ENCODE measurements around the gene HBM. TPM values are rescaled to one million over a fixed set of nuclear protein-coding genes. Genes with fewer than 3 reads are reported as not detected.
"Not testable (repeated sequence)": the region's sequence is repeated elsewhere in the genome, so short reads cannot be mapped to it uniquely, and the experiment has no call there.

The HBM gene
- total RNA-seq, 1 experiment from 2014 or later: not detected

DNA sequence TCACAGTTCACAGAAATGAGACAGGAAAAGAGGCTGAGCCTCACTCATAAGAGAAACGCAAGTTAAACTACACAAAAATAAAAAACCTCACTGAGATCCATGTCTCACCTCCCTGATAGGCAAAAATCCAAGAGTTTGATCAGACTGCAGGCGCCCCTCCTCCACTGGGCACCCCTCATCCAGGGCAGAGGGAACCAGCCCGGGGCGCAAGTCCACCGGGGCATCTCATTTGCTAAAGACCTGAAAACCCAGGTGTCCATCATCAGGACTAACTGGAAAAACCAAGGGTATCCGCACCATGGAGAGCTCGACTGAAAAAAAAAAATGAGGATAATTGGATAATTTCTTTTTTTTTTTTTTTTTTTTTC, 10.8 kb upstream of the HBM start:
- DNase-seq: peak; percentile 48
- Histone ChIP-seq H3K4me3 (ENCODE audit: insufficient read depth, low read depth, low read length) (no peak overlapping the region), H3K27me3 (ENCODE audit: control insufficient read depth, insufficient read depth, low read length) (peaks cover 39% of the 10 kb centered on the region), H3K36me3 (replicated peaks; ENCODE audit: control insufficient read depth, insufficient read depth, low read length) (no peaks in the 10 kb centered on the region)

DNA sequence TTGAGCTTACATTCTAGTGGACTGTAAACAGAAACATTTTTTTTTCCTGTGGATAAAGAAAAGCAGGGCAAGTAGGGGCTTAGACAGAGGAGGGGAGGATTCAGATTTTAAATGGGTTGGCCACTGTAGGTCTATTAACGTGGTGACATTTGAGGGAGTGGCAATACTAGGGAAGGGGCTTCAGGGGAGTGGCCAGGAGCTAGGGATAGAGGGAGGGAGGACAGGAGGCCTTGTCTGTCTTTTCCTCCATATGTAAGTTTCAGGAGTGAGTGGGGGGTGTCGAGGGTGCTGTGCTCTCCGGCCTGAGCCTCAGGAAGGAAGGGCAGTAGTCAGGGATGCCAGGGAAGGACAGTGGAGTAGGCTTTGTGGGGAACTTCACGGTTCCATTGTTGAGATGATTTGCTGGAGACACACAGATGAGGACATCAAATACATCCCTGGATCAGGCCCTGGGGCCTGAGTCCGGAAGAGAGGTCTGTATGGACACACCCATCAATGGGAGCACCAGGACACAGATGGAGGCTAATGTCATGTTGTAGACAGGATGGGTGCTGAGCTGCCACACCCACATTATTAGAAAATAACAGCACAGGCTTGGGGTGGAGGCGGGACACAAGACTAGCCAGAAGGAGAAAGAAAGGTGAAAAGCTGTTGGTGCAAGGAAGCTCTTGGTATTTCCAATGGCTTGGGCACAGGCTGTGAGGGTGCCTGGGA, 6.5 kb upstream of the HBM start:
- no peak overlapping the region for H3K4me3 ChIP-seq (ENCODE audit: insufficient read depth, low read depth, low read length)
- no peaks in the 10 kb centered on the region for H3K36me3 ChIP-seq (replicated peaks; ENCODE audit: control insufficient read depth, insufficient read depth, low read length)
- peaks cover 34% of the 10 kb centered on the region for H3K27me3 ChIP-seq (ENCODE audit: control insufficient read depth, insufficient read depth, low read length)
- DNase-seq: peak; percentile 52

DNA sequence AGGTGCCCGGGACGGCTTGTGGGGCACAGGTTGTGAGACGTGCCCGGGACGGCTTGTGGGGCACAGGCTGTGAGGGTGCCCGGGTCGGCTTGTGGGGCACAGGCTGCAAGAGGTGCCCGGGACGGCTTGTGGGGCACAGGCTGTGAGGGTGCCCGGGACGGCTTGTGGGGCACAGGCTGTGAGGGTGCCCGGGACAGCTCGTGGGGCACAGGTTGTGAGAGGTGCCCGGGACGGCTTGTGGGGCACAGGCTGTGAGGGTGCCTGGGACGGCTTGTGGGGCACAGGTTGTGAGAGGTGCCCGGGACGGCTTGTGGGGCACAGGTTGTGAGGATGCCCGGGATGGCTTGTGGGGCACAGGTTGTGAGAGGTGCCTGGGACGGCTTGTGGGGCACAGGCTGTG, 5.5 kb upstream of the HBM start:
- H3K4me3 ChIP-seq (ENCODE audit: insufficient read depth, low read depth, low read length); DNase-seq; H3K36me3 ChIP-seq (replicated peaks; ENCODE audit: control insufficient read depth, insufficient read depth, low read length): not testable (repeated sequence)
- H3K27me3 ChIP-seq (ENCODE audit: control insufficient read depth, insufficient read depth, low read length): peaks cover 29% of the 10 kb centered on the region

DNA sequence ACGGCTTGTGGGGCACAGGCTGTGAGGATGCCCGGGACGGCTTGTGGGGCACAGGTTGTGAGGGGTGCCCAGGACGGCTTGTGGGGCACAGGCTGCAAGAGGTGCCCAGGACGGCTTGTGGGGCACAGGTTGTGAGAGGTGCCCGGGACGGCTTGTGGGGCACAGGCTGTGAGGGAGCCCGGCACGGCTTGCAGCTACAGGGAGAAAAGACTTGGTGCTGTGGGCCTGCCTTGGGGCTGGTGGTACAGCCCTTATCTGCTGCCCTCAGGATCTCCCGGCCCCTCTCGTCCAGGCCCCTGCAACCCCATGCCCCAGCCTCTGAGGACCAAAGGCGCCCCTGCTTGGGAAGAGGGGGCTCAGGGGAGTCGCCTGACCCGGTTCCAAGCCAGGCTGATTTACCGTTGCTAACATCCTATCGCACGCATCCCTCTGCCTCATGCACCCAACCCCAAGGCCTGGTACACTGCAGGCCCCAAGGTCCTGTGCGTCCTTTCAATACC, 5.0 kb upstream of the HBM start:
- DNase-seq: no peak
- Histone ChIP-seq H3K4me3 (ENCODE audit: insufficient read depth, low read depth, low read length) (no peak overlapping the region), H3K36me3 (replicated peaks; ENCODE audit: control insufficient read depth, insufficient read depth, low read length) (no peaks in the 10 kb centered on the region), H3K27me3 (ENCODE audit: control insufficient read depth, insufficient read depth, low read length) (peaks cover 31% of the 10 kb centered on the region)

DNA sequence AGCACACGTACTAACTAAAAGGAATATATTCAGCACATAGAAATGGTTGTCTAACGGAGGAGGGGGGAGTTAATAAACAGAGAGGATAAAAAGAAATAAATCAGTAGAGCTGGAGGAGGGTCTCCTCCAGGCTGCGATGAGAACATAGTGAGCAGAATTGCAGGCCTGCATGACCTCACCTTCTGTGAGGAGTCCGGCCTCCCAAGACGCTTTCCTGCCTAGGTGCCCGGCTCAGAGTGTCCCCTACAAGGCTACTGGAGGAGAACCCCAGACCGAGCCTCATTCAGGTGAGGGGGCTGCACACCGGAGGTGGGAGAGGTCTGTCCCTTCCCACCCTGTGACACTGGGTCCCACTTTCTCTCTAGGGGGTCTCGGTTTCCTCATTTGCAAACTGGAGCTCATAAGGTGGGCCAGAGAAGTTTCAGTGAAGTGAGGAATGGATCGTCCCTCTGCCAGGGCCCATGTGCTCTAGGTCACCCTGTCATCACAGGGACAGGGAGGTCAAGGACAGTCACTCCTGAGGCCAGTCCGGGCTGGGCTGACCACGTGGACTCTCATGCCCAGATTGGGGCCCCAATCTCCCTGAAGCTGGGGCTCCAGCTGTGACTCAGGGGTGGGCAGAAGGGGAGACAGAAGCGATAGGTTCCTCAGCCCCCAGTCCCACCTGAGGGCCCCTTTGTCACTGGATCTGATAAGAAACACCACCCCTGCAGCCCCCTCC, 3.3 kb upstream of the HBM start:
- H3K27me3 ChIP-seq (ENCODE audit: control insufficient read depth, insufficient read depth, low read length): peaks cover 39% of the 10 kb centered on the region
- DNase-seq: peak; percentile 33
- no peaks in the 10 kb centered on the region for H3K36me3 ChIP-seq (replicated peaks; ENCODE audit: control insufficient read depth, insufficient read depth, low read length)
- no peak overlapping the region for H3K4me3 ChIP-seq (ENCODE audit: insufficient read depth, low read depth, low read length)

DNA sequence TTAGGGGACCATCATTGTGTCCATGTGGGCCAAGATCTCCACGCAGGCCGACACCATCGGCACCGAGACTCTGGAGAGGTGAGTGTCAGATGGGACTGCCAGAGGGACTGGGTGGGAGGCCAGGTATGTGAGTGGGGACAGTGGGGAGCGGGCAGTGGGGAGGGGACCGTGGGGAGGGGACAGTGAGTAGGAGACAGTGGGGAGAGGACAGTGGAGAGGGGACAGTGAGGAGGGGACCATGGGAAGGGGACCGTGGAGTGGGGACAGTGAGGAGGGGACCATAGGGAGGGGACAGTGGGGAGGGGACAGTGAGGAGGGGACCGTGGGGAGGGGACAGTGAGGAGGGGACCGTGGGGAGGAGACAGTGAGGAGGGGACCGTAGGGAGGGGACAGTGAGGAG, 2.6 kb upstream of the HBM start:
- H3K4me3 ChIP-seq (ENCODE audit: insufficient read depth, low read depth, low read length); DNase-seq; H3K36me3 ChIP-seq (replicated peaks; ENCODE audit: control insufficient read depth, insufficient read depth, low read length): not testable (repeated sequence)
- peaks cover 43% of the 10 kb centered on the region for H3K27me3 ChIP-seq (ENCODE audit: control insufficient read depth, insufficient read depth, low read length)

DNA sequence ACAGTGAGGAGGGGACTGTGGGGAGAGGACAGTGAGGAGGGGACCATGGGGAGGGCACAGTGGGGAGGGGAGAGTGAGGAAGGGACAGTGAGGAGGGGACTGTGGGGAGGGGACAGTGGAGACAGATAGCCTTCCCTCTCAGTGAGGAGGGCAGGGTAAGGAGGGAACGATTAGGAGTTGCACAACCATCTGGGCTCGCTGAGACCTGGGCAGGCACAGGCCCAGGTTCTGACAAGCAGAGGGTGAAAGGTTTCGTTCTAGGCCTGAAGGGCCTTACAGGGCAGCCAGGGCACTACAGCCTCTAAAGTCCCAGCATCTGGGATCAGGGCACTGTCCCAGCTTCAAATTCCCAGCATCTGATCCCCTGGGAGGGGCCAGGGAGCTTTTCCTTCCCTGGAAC, 2.1 kb upstream of the HBM start:
- H3K4me3 ChIP-seq (ENCODE audit: insufficient read depth, low read depth, low read length); H3K36me3 ChIP-seq (replicated peaks; ENCODE audit: control insufficient read depth, insufficient read depth, low read length); DNase-seq: not testable (repeated sequence)
- peaks cover 49% of the 10 kb centered on the region for H3K27me3 ChIP-seq (ENCODE audit: control insufficient read depth, insufficient read depth, low read length)

DNA sequence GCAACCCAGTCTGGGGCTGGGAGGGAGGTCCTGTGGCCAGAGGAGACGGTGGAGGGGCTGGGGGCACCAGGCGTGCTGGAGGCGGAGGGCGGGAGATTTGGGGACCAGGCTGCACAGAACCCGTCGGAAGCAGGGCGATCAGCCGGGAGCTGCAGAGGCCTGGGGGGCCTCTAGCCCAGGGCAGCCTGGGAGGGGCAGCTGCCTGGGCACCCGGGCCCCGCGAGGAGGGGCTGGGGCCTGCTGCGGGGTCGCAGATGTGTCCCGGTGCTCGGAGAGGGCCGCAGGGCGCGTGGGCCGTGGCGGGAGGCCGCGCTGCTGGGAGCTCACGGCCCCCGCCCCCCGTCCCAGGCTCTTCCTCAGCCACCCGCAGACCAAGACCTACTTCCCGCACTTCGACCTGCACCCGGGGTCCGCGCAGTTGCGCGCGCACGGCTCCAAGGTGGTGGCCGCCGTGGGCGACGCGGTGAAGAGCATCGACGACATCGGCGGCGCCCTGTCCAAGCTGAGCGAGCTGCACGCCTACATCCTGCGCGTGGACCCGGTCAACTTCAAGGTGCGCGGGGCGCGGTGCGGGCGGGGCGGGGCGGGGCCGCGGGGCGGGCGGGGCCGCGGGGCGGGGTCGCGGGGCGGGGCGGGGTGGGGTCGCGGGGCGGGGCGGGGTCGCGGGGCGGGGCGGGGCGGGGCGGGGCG, 1.5 kb upstream of the HBM start:
- not testable (repeated sequence) for H3K4me3 ChIP-seq (ENCODE audit: insufficient read depth, low read depth, low read length); DNase-seq; H3K36me3 ChIP-seq (replicated peaks; ENCODE audit: control insufficient read depth, insufficient read depth, low read length)
- H3K27me3 ChIP-seq (ENCODE audit: control insufficient read depth, insufficient read depth, low read length): peaks cover 55% of the 10 kb centered on the region

DNA sequence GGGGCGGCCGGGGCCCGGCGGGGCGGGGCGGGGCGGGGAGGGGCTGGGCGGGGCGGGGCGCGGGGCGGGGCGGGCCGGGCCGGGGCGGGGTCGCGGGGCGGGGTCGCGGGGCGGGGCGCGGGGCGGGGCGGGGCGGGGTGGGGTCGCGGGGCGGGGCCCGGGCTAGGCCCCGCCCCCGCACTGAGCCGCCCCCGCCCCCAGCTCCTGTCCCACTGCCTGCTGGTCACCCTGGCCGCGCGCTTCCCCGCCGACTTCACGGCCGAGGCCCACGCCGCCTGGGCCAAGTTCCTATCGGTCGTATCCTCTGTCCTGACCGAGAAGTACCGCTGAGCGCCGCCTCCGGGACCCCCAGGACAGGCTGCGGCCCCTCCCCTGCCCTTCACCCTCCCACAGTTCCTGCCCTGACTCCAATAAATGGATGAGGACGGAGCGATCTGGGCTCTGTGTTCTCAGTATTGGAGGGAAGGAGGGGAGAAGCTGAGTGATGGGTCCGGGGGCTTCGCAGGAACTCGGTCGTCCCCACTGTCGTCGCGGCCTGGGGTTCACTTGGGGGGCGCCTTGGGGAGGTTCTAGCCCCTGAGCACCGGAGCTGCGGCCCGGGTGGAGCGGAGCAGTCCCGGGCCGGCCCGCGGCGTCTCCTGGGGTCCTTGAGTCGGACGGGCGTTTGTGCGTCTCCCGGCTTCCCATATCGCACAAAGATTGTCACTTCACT, 795 bp upstream of the HBM start:
- Histone ChIP-seq H3K4me3 (ENCODE audit: insufficient read depth, low read depth, low read length) (peak overlapping the region; percentile 24; the same call in 1 of the 2 replicates), H3K36me3 (replicated peaks; ENCODE audit: control insufficient read depth, insufficient read depth, low read length) (no peaks in the 10 kb centered on the region), H3K27me3 (ENCODE audit: control insufficient read depth, insufficient read depth, low read length) (peaks cover 54% of the 10 kb centered on the region)
- DNase-seq: peak; percentile 98

DNA sequence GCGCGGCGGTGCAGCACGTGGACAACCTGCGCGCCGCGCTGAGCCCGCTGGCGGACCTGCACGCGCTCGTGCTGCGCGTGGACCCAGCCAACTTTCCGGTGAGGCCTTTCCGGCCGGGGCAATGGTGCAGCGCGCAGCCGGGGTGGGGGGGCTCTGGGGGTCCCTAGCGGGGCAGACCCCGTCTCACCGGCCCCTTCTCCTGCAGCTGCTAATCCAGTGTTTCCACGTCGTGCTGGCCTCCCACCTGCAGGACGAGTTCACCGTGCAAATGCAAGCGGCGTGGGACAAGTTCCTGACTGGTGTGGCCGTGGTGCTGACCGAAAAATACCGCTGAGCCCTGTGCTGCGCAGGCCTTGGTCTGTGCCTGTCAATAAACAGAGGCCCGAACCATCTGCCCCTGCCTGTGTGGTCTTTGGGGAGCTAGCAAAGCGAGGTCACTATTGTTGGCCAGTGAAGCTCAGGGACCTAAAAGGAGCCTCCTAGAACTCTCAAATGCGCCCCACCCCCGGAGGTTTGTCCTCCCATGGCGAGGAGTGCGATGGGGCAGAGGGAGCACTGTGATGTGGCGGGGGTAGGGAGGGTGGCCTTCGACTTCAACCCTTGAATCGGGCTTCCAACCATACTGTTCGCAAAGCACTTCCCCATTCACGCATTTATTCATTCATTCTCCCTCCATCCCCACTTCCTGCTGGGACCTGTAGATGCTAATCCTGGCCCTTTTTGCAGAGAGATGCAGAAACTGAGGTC, 770 bp downstream of the HBM start:
- Histone ChIP-seq H3K4me3 (ENCODE audit: insufficient read depth, low read depth, low read length) (peak overlapping the region; percentile 2; the same call in 1 of the 2 replicates), H3K27me3 (ENCODE audit: control insufficient read depth, insufficient read depth, low read length) (peaks cover 65% of the 10 kb centered on the region), H3K36me3 (replicated peaks; ENCODE audit: control insufficient read depth, insufficient read depth, low read length) (no peaks in the 10 kb centered on the region)
- DNase-seq: peak; percentile 75

DNA sequence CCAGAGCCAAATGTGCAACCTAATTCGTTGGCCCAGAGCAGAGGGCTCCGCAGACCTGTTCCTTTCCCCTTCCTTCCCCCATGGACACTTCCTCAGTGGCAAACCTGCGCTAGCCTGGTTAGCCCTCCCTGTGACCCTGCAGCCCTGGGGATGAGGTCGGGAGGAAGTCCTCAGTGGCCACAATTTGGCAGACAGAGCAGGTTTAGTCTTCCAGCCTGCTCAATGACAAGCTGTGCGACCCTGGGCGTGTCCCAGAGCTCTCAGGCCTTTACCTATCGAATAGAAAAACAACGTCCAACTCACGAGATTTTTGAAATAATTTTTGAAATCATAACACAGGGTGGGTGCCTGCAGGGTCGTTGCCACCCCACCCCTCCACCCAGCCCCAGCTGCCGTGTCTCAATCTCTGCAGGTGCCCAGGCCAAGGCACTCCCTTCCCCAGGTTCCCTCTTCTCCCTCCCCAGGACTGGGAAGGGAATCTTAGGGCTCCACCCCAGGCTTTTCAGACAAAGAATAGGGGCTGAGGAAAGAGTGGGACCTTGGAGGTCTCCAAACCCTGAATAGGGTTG, 1.4 kb downstream of the HBM start:
- peaks cover 71% of the 10 kb centered on the region for H3K27me3 ChIP-seq (ENCODE audit: control insufficient read depth, insufficient read depth, low read length)
- no peak overlapping the region for H3K4me3 ChIP-seq (ENCODE audit: insufficient read depth, low read depth, low read length)
- H3K36me3 ChIP-seq (replicated peaks; ENCODE audit: control insufficient read depth, insufficient read depth, low read length): no peaks in the 10 kb centered on the region
- DNase-seq: peak; percentile 44

DNA sequence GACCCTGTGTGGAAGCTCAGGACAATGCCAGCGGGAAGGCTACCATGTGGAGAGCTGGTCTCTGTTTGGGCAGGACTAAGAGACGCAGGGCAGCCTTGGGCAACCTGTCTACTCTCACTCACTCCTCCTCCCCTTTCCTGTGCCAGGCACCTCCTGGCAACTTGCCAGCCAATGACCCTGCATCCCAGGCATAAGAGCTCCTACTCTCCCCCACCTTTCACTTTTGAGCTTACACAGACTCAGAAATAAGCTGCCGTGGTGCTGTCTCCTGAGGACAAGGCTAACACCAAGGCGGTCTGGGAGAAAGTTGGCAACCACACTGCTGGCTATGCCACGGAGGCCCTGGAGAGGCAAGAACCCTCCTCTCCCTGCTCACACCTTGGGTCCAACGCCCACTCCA, 2.6 kb downstream of the HBM start:
- Histone ChIP-seq H3K36me3 (replicated peaks; ENCODE audit: control insufficient read depth, insufficient read depth, low read length) (no peaks in the 10 kb centered on the region), H3K4me3 (ENCODE audit: insufficient read depth, low read depth, low read length) (no peak overlapping the region), H3K27me3 (ENCODE audit: control insufficient read depth, insufficient read depth, low read length) (peaks cover 68% of the 10 kb centered on the region)
- peak; percentile 35 for DNase-seq

DNA sequence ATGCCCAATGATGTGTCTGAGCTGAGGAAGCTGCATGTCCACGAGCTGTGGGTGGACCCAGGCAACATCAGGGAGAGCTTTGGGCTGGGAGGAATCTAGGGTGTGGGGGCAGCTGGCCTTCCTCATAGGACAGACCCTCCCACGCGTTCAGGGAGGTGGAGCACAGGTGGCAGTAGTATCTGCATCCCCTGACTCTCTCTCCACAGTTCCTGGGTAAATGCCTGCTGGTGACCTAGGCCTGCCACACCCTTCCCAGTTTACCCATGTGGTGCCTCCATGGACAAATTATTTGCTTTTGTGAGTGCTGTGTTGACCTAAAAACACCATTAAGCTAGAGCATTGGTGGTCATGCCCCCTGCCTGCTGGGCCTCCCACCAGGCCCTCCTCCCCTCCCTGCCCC, 3.2 kb downstream of the HBM start:
- peak; percentile 39 for DNase-seq
- Histone ChIP-seq H3K36me3 (replicated peaks; ENCODE audit: control insufficient read depth, insufficient read depth, low read length) (no peaks in the 10 kb centered on the region), H3K4me3 (ENCODE audit: insufficient read depth, low read depth, low read length) (no peak overlapping the region), H3K27me3 (ENCODE audit: control insufficient read depth, insufficient read depth, low read length) (peaks cover 73% of the 10 kb centered on the region)
